ENCODE results near the gene MYCBPAP.

MYCBPAP gene

DNA sequence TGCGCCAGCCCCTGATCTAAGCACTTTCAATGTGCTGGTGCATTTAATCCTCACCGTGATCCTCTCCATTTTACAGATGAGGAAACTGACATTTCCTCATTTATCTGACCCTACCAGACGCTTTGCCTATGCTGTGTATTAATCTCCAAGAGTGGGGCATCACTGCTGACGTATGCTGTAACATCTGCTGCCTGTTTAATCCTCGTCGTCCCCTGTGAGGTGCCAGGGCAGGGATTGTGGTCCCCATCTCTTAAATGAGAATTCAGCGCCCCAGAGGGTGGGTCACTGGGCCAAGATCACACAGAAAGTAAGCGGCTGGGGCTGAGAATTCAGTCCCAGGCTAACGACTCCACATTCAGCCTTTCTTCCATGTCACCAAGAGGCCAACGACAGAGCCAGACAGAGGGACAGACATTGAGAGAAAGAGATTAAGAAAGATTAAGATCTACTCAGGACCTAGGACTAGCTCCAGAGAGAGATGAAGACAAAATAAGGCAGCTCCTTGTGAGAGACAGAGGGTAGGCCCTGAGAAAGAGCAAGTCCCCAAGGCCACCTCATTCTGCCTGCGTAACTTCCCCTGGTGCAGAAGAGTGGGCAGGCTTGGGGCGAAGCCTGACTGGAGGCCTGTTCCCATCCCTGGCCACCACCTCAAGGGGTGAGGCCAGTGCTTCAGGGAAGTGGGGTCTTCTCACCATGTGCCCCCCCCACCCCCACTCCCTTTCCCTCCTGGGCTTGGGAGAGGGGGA, 65.8 kb downstream of the MYCBPAP start:
- no peak for DNase-seq

DNA sequence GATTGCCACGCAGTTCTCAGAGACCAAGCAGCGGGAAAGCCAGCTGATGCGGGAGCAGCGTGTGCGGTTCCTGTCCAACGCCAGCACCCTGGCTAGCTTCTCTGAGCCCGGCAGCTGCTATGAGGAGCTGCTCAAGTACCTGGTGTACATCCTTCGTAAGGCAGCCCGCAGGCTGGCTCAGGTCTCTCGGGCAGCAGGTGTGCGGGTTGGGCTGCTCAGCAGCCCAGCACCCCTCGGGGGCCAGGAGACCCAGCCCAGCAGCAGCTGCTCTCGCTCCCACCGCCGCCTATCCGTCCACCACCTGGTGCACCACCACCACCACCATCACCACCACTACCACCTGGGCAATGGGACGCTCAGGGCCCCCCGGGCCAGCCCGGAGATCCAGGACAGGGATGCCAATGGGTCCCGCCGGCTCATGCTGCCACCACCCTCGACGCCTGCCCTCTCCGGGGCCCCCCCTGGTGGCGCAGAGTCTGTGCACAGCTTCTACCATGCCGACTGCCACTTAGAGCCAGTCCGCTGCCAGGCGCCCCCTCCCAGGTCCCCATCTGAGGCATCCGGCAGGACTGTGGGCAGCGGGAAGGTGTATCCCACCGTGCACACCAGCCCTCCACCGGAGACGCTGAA, 67.5 kb downstream of the MYCBPAP start:
- DNase-seq, result no peak

DNA sequence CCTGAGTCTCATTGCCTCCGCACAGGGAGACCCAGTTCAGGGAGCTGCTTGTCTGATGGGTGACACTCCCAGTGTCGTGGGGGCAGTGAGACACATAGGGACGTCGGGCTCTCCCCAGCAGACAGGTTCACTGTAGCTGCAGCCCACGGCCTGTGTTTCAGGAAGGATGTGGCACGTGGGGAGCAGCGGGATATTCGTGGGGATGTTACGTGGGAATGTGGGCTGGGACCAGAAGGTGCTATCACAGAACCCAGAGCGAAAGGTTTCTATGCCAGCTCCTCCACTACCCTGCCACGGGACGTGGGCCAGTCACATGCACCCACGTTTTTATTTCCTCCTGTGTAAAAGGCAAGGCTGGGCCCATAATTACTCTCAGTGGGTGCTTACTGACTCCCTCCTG, 68.6 kb downstream of the MYCBPAP start:
- DNase-seq, result no peak

DNA sequence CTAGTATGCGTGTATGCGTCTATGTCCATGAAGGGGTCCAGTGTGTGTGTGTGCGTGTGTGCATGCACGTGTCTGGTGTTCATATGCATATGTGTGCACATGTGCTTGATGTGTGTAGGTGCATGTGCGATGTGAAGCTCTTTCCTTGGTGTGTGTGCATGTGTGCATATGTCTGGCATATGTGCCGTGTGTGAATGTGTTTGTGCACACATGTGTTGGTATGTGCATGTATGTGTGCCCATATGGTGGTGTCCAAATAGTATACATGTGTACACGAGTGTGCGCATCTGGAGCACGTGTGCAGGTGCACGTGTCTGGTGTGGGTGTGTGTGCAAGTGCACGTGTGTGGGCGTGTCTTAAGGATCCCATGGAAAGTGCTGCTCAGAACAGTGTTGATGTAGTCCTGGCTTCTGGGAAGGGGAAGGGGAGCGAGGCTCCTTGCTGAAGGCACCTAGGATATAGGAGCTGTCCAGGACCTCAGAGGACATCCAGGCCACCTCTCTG, 69.3 kb downstream of the MYCBPAP start:
- no peak for DNase-seq

DNA sequence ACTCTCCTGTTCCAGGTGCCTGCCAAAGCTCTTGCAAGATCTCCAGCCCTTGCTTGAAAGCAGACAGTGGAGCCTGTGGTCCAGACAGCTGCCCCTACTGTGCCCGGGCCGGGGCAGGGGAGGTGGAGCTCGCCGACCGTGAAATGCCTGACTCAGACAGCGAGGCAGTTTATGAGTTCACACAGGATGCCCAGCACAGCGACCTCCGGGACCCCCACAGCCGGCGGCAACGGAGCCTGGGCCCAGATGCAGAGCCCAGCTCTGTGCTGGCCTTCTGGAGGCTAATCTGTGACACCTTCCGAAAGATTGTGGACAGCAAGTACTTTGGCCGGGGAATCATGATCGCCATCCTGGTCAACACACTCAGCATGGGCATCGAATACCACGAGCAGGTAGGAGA, 69.9 kb downstream of the MYCBPAP start:
- DNase-seq, result no peak

DNA sequence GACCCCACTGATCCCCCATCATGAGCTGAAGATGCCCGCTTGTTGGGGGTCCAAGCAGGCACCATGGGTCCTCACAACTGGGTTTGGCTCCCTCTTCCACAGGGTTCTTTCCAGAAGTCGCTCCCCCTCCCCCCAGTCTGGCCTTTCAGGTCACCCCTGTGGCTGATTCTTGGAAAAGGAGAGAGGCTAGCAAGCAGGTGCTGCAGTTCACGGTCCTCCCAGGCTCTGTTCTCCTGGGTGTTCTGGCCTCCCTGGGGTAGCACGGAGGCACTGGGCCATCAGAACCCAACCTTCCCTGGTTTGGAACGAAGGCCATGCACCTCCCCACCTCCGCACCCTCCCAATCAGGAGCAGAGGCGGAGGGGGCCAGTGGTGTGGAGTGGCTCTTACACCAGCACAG, 71.2 kb downstream of the MYCBPAP start:
- DNase-seq, result no peak

DNA sequence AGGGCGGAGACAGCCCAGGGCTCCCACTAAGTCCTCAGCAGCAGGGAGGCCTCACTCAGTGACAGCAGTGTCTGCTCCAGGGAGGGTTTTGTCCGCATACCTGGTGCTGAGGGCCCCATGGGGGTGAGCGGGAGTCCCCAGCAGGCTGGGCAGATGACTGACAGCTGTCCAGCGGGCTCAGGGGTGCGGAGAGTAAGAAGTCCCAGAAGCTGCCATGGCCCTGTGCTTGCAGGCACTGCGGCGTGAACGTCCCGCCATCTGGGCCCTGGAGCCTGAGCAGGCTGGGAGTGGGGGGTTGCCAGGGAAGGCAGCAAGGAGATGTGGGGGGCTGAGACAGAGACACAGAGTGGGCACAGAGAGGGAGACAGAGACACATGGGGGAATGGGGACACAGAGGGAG, 72.4 kb downstream of the MYCBPAP start:
- DNase-seq, result no peak

Data from CD4-positive, alpha-beta T cell treated with Interleukin-4 for 4 hours (primary cell).